ENCODE measurements around the gene CREBBP. TPM values are rescaled to one million over a fixed set of nuclear protein-coding genes. Genes with fewer than 3 reads are reported as not detected.
"Not testable (repeated sequence)": the region's sequence is repeated elsewhere in the genome, so short reads cannot be mapped to it uniquely, and the experiment has no call there.

The CREBBP gene
- polyA plus RNA-seq, 3 donors: 66.1 to 90.0 (median 88.5) TPM

DNA sequence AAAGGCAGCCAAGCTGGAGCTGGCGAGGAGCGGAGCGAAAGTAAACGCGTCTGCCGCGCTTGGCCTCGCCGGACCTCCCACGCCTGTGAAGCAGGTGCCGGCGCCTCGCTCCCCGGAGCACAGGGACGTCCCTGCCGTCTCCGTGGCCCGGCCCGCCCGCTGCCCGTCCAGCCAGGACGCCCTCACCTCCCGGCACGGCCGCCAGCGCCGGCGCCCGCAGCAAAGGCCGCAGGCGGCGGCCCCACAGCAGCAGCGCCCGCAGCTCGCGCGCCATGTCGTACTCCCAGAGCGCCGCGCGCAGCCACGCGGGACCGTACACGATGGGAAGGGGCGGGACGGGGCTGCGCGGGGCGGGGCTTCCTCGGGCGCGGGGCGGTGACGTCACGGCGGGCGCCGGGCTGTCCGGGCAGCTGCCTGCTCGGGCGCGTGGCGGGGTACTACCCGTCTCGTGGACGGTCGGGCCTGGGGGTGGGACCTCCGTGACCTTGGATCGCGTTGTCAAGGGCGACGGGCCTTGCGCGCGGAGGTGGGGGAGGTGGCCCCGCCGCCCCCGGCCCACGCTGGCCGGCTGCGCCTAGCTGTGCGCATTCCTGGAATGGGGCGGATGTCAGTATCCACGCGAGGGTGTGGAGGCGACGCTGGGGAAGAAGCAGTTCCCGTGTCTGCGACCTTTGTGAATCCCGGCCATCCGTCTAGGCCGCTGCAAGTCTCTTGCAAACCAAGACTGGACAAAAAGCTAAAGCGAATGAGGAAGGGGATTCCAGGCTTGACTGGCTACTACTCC lies 163.1 kb downstream of the CREBBP start, which contains the start of gene TRAP1:
TSS of gene TRAP1 (minus strand) at position 290 of the 784 bp plus-strand sequence. CDS start at position 274, 16 bp downstream.
- peak; percentile 82 for DNase-seq

DNA sequence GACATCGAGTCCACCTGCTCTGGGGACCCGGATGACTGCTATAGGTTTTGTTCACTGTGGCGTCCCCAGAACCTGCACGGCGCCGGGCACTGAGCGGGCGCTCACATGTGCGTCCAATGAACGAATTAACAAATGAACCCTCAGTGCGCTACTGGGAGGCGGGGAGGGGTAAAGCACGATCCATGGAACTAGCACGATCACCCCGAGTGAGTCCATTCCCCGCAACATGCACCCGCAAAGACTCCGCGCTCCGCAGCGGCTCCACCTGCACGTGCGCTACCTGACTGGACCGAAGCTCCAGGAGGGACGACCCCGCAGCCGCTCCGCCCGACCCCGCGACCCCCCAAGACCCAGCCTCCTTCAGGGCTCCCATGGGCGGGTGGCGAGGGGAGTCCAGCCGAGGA lies 163.7 kb downstream of the CREBBP start:
- no peak for DNase-seq

DNA sequence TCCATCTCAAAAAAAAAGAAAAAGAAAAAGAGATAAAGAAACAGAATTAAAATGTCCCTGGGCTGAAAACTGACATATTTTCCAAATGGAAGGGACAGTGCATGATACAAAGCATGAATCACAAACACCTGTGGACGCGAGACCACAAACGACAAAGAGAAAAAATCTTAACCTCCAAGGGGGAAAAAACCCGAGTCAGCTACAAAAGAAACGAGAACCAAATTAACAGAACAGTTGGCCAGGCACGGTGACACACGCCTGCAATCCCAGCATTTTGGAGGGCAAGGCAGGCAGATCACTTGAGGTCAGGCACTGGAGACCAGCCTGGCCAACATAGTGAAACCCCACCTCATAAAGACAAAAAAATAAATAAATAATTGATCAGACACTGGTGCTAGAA lies 165.1 kb downstream of the CREBBP start:
- no peak for DNase-seq

DNA sequence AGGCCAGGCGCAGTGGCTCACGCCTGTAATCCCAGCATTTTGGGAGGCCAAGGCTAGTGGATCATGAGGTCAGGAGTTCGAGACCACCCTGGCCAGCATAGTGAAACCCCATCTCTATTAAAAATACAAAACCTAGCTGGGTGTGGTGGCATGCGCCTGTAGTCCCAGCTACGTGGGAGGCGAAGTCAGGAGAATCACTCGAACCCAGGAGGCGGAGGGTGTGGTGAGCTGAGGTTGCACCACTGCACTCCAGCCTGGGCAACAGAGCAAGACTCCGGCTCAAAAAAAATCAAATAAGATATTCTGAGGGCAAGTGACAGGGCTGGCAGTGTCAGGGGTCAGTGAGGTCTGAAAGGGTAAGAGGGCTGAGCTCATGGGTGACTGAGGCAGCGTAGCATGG lies 166.1 kb downstream of the CREBBP start:
- DNase-seq: not testable (repeated sequence)

DNA sequence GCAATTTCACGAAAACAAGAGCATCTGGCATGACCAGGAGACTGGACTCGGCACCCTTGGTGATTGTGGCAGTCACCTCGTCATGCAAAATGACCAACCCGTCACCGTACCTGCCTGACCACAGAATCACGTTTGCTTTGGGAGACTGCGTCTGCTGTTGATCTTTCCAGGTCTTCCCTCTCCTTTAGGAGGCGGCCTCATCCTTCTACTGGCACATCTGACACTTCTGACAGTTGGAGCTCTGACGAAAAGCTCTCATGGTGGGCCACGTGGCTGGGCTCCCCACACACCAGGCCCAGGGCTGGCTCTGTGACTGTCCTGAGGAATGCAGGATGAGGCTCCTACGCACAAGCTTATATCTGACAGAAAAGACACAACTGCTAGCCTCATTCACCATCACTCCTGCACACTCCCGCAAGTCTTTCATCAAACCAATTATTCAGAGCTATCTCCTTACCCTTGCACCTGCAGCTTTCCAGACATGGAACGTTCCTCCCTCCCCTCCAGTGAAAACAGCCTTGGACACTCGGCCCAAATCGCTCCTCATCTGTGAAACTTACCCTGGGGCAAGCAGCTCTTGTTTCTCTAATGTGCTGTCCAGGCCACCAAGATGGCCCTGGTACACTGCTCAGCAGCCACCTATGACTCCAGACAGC lies 166.8 kb downstream of the CREBBP start:
- DNase-seq: no peak

- DNase-seq: no peak
These were observed 167.6 kb downstream of the CREBBP start for GRCh38 chr16:3712861-3713372.

GRCh38 chr16:3706253-3707012 lies 174.1 kb downstream of the CREBBP start:
- DNase-seq: no peak

DNA sequence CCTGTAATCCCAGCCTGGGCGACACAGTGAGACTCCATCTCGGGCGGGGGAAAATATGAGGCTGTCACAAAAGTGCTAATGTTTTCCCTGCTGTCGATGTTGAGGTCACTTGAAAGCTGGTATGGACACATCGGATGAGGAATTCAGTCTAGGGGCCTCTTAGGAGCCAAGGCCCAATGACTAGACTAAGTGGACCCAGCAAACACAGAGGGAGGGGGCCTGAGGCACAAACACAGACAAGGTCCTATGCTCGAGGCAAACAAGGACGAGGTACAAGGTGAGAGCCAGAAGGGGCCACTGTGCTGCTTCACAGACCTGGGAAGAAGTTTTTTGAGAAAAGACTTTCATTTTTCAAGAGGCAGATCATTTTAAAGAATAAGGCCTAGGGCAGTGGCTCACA lies 178.4 kb downstream of the CREBBP start:
- no peak for DNase-seq

DNA sequence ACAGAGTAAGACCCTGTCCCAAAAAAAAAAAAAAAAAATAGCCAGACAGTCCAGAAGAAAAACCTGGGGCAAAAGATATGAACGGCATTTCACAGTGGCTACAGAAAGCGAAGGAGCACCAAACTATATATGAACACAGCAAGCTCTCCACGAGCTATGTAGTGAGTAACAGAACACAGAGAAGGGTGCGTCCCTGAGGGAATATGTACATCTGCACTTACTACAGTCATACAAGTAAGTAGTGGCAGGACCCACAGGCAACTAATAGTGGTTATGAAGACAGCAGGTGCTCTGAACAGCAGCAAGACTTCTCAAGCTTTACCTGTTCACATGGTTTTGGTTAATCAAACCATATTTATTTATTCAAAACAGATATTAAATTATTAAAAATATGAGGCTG lies 179.0 kb downstream of the CREBBP start:
- DNase-seq: no peak

- DNase-seq: no peak
These were observed 181.6 kb downstream of the CREBBP start for GRCh38 chr16:3698941-3699340.

DNA sequence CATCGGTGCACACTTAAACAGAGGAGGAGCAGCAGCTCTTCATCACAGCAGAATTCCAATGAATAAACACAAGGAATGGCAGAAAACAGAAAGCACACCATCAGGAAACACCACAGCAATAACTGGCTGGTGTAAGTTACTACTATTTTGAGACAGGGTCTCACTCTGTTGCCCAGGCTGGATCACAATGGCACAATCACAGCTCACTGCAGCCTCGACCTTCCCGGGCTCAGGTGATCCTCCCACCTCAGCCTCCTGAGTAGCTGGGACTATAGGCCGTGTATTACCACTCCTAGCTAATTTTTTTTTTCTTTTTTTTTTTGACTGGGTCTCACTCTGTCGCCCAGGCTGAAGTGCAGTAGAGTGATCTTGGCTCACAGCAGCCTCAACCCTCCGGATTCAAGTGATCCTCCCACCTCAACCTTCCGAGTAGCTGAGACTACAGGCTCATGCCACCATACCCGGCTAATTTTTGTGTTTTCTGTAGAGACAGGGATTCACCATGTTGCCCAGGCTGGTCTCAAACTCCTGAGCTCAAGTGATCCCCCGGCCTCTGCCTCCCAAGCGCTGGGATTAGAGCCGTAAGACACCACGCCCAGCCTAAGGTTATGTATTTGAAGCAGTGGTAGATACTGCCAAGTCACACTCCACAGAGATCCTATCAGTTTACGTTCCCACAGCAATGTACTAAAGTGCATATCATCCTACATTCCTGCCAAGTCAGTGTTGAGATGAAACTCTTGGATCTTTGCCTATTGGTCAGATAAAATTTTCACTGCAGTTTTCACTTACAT lies 183.9 kb downstream of the CREBBP start:
- no peak for DNase-seq

GRCh38 chr16:3695610-3696369 lies 184.7 kb downstream of the CREBBP start:
- no peak for DNase-seq

GRCh38 chr16:3694051-3694450 lies 186.5 kb downstream of the CREBBP start:
- DNase-seq: no peak

DNA sequence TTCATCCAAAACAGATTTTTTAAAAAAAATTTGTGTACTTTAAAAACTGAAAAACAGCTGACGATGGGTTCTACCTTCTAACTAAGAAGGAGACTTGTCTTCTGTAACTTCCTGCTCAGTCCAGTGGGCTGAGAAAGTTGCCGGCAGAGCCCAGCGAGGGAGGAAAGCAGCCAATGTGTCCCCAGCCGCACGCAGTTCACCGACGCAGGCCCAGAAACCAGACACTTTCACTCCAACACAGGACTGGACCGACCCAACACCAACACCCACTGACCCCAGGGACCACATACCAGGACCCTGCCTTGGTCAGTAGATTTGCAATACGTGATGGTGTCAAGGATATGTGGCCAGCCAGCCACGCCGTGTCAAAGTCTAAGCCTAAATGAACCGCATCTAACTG lies 188.8 kb downstream of the CREBBP start:
- no peak for DNase-seq

DNA sequence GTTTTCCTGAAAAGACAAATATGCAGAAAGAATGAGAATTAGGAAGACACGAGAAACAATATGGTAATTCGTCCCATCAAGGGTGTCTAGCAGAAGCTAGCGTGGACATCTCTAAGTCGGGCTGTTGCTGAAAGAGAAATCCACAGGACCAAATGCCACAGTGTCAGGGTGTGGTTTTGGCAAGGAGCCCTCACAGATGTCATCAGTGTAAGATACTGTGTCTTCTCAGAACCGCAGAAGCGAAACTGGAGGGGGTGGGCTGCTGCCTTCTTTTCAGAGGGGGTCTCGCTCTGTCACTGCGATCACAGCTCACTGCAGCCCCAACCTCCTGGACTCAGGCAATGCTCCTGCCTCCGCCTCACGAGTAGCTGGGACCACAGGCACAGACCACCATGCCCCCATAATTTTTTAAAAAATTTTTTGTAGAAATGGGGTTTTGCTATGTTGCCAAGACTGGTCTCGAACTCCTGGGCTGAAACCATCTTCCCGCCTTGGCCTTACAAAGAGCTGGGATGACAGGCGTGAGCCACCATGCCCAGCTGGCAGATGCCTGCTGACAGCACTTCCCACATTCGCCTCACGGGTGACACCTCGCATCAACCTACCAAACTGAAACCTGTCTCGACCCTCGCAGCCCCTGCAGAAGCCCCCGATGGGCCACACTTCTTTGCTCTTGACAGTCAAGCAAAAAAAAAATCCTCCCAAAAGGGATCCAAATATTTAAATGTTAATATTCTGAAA lies 189.4 kb downstream of the CREBBP start:
- no peak for DNase-seq

DNA sequence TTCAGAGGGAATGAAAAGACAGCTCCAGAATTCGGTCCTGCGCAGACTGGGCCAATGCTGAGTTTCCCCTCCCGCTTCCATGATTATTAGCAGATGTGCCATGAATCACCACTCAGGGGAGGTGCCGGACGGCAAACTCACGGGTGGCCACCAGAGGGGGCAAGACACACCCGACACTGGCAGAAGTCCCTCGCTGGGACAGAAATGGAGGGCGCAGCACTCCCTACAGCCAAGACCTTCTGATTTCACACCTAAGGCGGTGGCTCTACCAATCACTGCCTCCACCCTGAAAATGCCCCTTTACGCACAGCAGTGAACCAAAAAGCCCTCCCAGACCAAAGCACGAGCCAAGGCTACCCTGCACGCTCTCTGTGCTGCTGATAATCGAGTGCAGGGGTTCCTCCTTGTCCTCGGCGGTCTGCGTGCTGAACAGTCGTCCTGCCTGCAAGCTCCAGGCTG lies 190.0 kb downstream of the CREBBP start:
- DNase-seq: peak; percentile 85

DNA sequence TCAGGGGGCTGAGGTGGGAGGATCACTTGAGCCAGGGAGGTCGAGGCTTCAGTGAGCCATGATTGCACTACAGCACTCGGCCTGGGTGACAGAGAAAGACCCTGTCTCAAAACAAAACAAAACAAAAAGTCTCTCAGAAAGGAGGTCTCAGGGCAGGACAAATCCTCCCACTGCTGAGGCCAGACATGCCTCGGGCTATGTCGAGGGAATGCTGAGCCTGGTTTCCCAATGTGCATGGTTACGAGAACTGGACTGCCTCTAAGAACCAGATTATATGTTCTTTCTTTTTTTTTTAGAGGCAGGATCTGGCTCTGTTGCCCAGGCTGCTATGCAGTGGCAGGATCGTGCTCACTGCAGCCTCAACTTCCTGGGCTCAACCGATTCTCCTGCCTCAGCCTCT lies 190.8 kb downstream of the CREBBP start:
- DNase-seq: no peak

DNA sequence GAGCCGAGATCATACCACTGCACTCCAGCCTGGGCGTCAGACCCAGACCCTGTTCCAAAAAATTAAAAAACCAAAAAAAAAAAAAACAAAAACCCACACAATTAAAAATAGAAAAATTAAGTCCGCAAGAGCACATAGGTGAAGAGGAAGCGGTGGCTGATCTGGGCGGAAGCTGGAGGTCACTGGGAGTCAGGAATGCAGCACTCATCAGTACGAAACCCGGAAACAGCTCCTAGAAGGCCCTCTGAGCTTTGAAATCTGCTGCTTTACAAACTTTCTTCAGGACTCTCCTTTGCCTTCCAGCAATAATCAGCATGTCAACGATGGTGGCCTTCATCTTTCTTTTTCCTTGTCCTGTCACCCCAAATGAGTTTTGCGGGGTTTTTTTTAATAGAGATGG lies 192.7 kb downstream of the CREBBP start:
- DNase-seq: no peak

DNA sequence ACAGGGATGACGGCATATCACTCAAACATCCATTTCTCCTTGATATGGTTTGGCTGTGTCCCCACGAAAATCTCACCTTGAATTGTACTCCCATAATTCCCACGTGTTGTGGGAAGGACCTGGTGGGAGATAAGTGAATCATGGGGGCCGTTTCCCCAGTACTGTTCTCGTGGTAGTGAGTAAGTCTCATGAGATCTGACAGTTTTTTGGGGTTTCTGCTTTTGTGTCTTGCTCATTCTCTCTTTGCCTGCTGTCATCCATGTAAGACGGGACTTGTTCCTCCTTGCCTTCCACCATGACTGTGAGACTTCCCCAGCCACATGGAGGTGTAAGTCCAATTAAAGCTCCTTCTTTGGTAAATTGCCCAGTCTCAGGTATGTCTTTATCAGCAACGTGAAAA lies 193.5 kb downstream of the CREBBP start:
- no peak for DNase-seq

DNA sequence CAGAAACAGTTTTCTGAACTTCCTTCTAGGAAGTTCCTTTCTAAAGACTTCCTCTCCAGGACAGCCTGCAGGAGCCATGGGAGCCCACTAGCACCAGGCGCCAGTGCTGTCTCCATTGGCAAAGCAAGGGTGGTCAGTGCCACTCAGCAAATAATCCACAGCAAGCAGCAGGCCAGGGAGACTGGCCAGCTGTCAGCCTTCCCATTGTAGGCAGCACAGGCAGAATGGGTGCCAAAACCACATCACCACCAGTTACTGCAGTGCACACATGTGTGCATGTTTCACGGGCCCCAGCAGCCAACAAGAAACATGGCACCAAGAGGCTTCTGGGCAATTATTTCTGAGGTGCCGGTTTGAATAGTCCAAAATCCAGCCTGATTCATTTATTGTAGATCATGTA lies 199.3 kb downstream of the CREBBP start:
- DNase-seq: no peak

Measured in renal pelvis (tissue), 4 donors.